Memory B cell (primary cell): ENCODE data around the gene RASA2.
"Not testable (repeated sequence)": the region's sequence is repeated elsewhere in the genome, so short reads cannot be mapped to it uniquely, and the experiment has no call there.

Experiments
- ATAC-seq: fragments of 150-1000 bp; cut with Tn5 transposase; 2 replicates; pipeline ENCODE4 v1.10.0; 2021; ENCODE audit warnings: low read depth, mild to moderate bottlenecking, moderate library complexity
- DNase-seq, 2 donors: peaks; one replicate each; pipeline ENCODE4 v3.0.0; 2022; ENCODE audit warnings: low spot score in 2 of 2
- H3K27ac Mint-ChIP-seq: one replicate; pipeline ENCODE4 v1.8.0; 2022; ENCODE audit warnings: mild to moderate bottlenecking, moderate library complexity, mixed read lengths
- H3K27me3 Mint-ChIP-seq: one replicate; pipeline ENCODE4 v1.8.0; 2022; ENCODE audit warnings: mixed read lengths
- H3K36me3 Mint-ChIP-seq: one replicate; pipeline ENCODE4 v1.8.0; 2022; ENCODE audit warnings: mild to moderate bottlenecking, mixed read lengths
- H3K4me1 Mint-ChIP-seq: one replicate; pipeline ENCODE4 v1.8.0; 2022; ENCODE audit warnings: mixed read lengths
- H3K4me3 Mint-ChIP-seq: one replicate; pipeline ENCODE4 v1.8.0; 2022; ENCODE audit warnings: mild to moderate bottlenecking, moderate library complexity, mixed read lengths
- H3K9me3 Mint-ChIP-seq: one replicate; pipeline ENCODE4 v1.8.0; 2022; ENCODE audit warnings: mixed read lengths

Gene RASA2

DNA sequence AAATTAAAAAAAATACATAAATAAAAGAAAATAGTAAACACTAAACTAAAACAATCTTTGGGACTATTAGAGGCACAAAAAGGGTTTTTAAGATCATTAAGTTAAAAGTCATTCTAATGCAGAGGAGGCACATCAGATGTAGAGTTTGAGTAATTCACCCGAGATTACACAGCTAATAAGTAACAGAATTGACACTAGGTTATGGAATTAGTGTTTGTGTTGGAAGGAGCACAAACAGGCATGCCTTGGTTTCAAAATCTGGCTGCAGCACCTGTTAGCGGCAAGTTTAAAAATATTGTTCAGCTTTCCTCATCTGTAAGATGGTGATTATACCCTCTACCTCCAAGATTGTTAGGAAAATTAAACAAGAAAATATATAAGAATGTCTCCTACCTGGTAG is 39.0 kb downstream of the RASA2 start:
- Mint-ChIP-seq H3K27ac (no peak overlapping the region), H3K4me3 (no peak overlapping the region), H3K4me1 (peaks cover 48% of the 10 kb centered on the region), H3K27me3 (no peaks in the 10 kb centered on the region), H3K36me3 (peaks cover 8% of the 10 kb centered on the region), H3K9me3 (no peaks in the 10 kb centered on the region)
- ATAC-seq, result no peak
- no peak for DNase-seq

GRCh38 chr3:141526709-141527108 is 39.9 kb downstream of the RASA2 start:
- no peak for DNase-seq
- Mint-ChIP-seq H3K36me3 (peaks cover 6% of the 10 kb centered on the region), H3K4me1 (peaks cover 44% of the 10 kb centered on the region), H3K4me3 (no peak overlapping the region), H3K27me3 (no peaks in the 10 kb centered on the region), H3K27ac (no peak overlapping the region), H3K9me3 (no peaks in the 10 kb centered on the region)
- ATAC-seq, result no peak

- peak; percentile 50 for ATAC-seq
- Mint-ChIP-seq H3K4me3 (peak overlapping the region; percentile 5), H3K27ac (no peak overlapping the region), H3K4me1 (peaks cover 35% of the 10 kb centered on the region), H3K27me3 (no peaks in the 10 kb centered on the region), H3K36me3 (peaks cover 12% of the 10 kb centered on the region), H3K9me3 (no peaks in the 10 kb centered on the region)
- DNase-seq, result no peak
Measured at GRCh38 chr3:141528800-141529199, 42.0 kb downstream of the RASA2 start.

DNA sequence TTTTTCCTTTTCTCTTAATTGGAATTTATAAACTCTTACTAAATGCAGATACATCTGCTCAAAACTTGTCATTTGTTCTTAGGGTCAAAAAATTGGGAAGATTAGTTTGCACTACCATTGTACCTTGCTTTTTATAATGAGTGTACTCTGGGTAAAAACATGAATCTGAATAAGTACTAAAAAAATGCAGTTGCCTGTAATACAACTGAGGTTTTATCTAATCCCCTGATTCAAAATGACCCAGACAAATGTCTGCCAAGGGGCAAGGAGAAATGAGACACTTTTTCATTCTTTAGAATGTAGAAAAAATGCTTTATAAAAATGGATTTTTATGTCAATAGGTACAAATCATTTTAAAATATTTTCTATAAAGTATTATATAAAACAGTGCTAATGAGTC is 42.4 kb downstream of the RASA2 start:
- ATAC-seq (no peak), DNase-seq (no peak)
- Mint-ChIP-seq H3K27ac (peak overlapping the region; percentile 31), H3K27me3 (no peaks in the 10 kb centered on the region), H3K4me3 (no peak overlapping the region), H3K4me1 (peaks cover 32% of the 10 kb centered on the region), H3K9me3 (no peaks in the 10 kb centered on the region), H3K36me3 (peaks cover 12% of the 10 kb centered on the region)

DNA sequence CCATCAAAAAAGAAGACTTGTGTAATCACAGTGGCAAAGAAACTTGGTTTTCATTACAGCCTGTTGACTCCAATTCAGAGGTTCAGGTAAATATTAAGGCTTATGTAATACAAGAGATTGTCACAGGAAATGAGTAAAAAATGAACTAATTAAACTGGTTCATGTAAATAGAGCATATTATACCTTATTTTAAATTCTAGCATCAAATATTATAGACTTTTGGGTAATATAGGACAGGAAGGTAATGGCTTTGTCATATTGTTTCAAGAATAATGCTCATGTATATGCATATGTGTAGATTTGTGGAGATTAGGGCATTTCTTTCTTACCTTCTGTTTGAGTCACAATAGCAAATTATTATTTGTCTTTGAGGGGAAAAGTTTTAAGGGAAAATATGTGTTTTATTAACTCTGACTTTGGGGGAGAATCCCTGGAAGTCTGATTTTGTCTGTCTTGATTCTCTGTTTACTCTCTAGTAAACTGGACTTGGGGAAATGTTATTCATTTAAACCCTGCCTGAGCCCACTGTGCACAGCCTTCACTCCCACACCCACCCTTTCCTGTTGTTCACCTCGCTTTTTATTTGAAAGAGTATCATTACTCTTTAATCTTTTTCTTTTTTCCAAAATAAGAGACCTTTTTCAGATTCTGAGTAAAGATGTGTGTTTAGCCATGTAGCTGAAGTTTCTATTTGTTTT is 43.0 kb downstream of the RASA2 start:
- Mint-ChIP-seq H3K27ac (peak overlapping the region; percentile 55), H3K27me3 (no peaks in the 10 kb centered on the region)

DNA sequence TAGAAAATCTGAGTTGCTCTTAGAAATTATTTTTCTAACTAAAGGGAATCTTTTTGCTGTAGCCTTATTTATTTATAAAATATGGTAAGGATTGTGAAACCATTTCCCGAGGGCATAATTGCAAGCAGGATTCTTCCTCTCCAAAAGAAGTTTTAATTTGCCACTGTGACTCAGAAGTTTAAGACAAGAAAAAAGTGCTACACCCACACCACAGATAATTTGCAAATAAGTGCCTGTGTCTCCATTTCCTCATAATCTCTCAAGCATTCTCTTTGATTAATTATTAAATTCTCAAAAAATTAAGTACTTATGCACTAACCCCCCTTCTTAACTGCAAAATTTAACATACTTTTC is 43.6 kb downstream of the RASA2 start:
- no peaks in the 10 kb centered on the region for H3K9me3 Mint-ChIP-seq
- DNase-seq, result no peak
- peak overlapping the region; percentile 55 for H3K27ac Mint-ChIP-seq
- no peak for ATAC-seq
- H3K4me3 Mint-ChIP-seq, result peak overlapping the region; percentile 30
- H3K27me3 Mint-ChIP-seq, result no peaks in the 10 kb centered on the region
- H3K4me1 Mint-ChIP-seq, result peaks cover 24% of the 10 kb centered on the region
- H3K36me3 Mint-ChIP-seq, result peaks cover 16% of the 10 kb centered on the region

More for the DNA sequence above, 43.0 kb downstream of the RASA2 start:
- Mint-ChIP-seq H3K4me3 (peak overlapping the region; percentile 5), H3K4me1 (peaks cover 27% of the 10 kb centered on the region), H3K36me3 (peaks cover 13% of the 10 kb centered on the region), H3K9me3 (no peaks in the 10 kb centered on the region)
- no peak for DNase-seq
- ATAC-seq, result no peak

- H3K4me1 Mint-ChIP-seq, result peaks cover 20% of the 10 kb centered on the region
- H3K27ac Mint-ChIP-seq, result no peak overlapping the region
Measured at GRCh38 chr3:141532609-141533008, 45.8 kb downstream of the RASA2 start.

GRCh38 chr3:141536017-141536416 is 49.2 kb downstream of the RASA2 start:
- not testable (repeated sequence) for H3K27ac Mint-ChIP-seq, H3K4me1 Mint-ChIP-seq, DNase-seq, H3K4me3 Mint-ChIP-seq, H3K27me3 Mint-ChIP-seq, H3K9me3 Mint-ChIP-seq, ATAC-seq
- peaks cover 32% of the 10 kb centered on the region for H3K36me3 Mint-ChIP-seq

More at GRCh38 chr3:141532609-141533008, 45.8 kb downstream of the RASA2 start:
- H3K4me3 Mint-ChIP-seq, result no peak overlapping the region
- H3K9me3 Mint-ChIP-seq, result no peaks in the 10 kb centered on the region
- H3K27me3 Mint-ChIP-seq, result no peaks in the 10 kb centered on the region
- peaks cover 25% of the 10 kb centered on the region for H3K36me3 Mint-ChIP-seq
- no peak for DNase-seq
- ATAC-seq, result no peak

GRCh38 chr3:141537856-141538255 is 51.0 kb downstream of the RASA2 start:
- ATAC-seq (no peak), DNase-seq (no peak)
- H3K36me3 Mint-ChIP-seq, result peaks cover 40% of the 10 kb centered on the region
- peaks cover 9% of the 10 kb centered on the region for H3K4me1 Mint-ChIP-seq
- H3K27ac Mint-ChIP-seq, result no peak overlapping the region
- H3K9me3 Mint-ChIP-seq, result no peaks in the 10 kb centered on the region
- H3K27me3 Mint-ChIP-seq, result no peaks in the 10 kb centered on the region
- no peak overlapping the region for H3K4me3 Mint-ChIP-seq

GRCh38 chr3:141538568-141539240 is 51.9 kb downstream of the RASA2 start:
- Mint-ChIP-seq H3K4me1 (peaks cover 9% of the 10 kb centered on the region), H3K27me3 (no peaks in the 10 kb centered on the region), H3K9me3 (peaks cover 4% of the 10 kb centered on the region), H3K27ac (peak overlapping the region; percentile 84), H3K36me3 (peaks cover 44% of the 10 kb centered on the region), H3K4me3 (no peak overlapping the region)
- DNase-seq (no peak), ATAC-seq (no peak)

GRCh38 chr3:141539431-141540187 is 52.8 kb downstream of the RASA2 start:
- peak overlapping the region; percentile 84 for H3K27ac Mint-ChIP-seq
- peaks cover 49% of the 10 kb centered on the region for H3K36me3 Mint-ChIP-seq
- ATAC-seq (no peak), DNase-seq (no peak)
- no peaks in the 10 kb centered on the region for H3K27me3 Mint-ChIP-seq
- H3K4me3 Mint-ChIP-seq, result no peak overlapping the region
- peaks cover 13% of the 10 kb centered on the region for H3K4me1 Mint-ChIP-seq
- H3K9me3 Mint-ChIP-seq, result peaks cover 4% of the 10 kb centered on the region

DNA sequence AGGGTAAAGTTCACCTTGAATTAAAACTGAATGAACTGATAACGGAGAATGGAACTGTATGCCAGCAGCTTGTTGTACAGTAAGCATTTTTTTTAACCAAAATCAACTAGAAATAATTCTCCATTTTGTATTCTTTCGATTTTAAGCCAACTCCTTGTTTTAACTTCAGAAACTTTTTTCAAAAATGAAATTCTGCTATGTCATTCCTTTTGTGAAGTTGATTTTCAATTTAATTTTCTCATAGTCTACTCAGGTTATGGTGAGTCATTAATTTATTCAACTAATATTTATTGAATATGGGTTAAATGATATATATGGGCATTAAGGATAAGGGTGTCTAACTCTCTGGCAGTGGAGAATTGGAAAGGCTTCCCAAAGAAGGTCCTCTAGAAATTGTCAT is 53.7 kb downstream of the RASA2 start:
- no peak overlapping the region for H3K27ac Mint-ChIP-seq
- no peak overlapping the region for H3K4me3 Mint-ChIP-seq
- DNase-seq (no peak), ATAC-seq (no peak)
- peaks cover 16% of the 10 kb centered on the region for H3K4me1 Mint-ChIP-seq
- peaks cover 51% of the 10 kb centered on the region for H3K36me3 Mint-ChIP-seq
- H3K27me3 Mint-ChIP-seq, result no peaks in the 10 kb centered on the region
- H3K9me3 Mint-ChIP-seq, result peaks cover 4% of the 10 kb centered on the region

DNA sequence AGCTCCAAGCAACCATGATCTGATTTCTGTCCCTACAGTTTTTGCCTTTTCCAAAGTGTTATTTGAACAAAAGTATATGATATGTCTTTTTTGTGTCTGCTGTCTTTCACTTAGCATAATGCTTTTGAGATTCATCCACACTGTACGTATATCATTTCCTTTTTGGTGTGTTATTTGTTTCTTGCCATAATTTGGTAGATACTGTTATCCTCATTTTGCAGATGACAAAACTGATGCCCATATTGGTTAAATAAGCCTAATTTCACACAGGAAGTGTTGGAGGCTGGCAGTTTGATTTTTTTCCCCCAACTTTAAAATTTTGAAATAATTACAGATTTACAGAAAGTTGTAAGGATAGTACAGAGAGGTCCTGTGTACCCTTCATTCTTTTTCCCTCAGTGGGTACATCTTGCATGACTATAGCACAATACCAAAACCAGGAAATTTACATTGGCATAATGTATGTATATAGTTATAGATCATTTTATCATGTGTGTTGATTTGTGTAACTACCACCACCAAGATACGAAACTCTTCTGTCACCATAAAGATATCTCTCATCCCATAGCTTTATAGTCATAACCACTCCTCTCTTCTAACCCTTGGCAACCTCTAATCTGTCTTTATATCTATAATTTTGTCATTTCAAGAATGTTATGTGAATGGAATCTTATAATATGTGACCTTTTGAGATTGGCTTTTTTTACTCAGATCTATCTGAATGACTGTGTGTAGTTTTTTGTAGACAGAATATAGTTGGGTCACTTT is 55.6 kb downstream of the RASA2 start:
- H3K4me1 Mint-ChIP-seq, result peaks cover 13% of the 10 kb centered on the region
- peaks cover 58% of the 10 kb centered on the region for H3K36me3 Mint-ChIP-seq
- no peak for ATAC-seq
- H3K27me3 Mint-ChIP-seq, result no peaks in the 10 kb centered on the region
- no peak overlapping the region for H3K4me3 Mint-ChIP-seq
- peaks cover 8% of the 10 kb centered on the region for H3K9me3 Mint-ChIP-seq
- DNase-seq, result no peak
- H3K27ac Mint-ChIP-seq, result no peak overlapping the region

DNA sequence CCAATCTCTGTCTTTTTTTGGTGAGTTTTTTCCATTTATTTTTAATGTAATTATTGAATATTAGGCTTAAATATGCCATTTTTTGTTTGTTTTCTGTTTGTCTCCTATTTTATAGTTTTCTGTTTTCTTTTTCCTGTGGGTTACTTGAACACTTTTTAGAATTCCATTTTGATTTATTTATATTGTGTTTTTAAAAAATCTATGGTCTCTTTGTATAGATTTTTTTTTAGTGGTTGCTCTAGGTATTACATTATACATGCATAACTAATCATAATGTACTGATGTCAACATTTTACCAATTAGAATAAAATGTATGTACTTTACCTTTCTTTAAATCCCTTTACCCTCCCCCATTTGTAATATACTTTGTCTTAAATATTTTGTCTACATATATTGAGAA is 56.2 kb downstream of the RASA2 start:
- peaks cover 8% of the 10 kb centered on the region for H3K9me3 Mint-ChIP-seq
- H3K27me3 Mint-ChIP-seq, result no peaks in the 10 kb centered on the region
- no peak overlapping the region for H3K27ac Mint-ChIP-seq
- peaks cover 13% of the 10 kb centered on the region for H3K4me1 Mint-ChIP-seq
- peaks cover 64% of the 10 kb centered on the region for H3K36me3 Mint-ChIP-seq
- no peak for ATAC-seq
- DNase-seq, result no peak
- H3K4me3 Mint-ChIP-seq, result no peak overlapping the region
